HG03175 (cell line): ENCODE measurements around the gene HOXB3.

Experiments used
- ATAC-seq: cut with Tn5 transposase; IDR thresholded peaks from one replicate; pipeline ENCODE4 v1.9.1; 2021; ENCODE audit warnings: mild to moderate bottlenecking, moderate library complexity; ENCODE audit not compliant: unreplicated experiment

Gene HOXB3

GRCh38 chr17:48626245-48627117 lies 36.4 kb upstream of the HOXB3 start, which contains the start of gene HOXB9:
TSS of gene HOXB9 (minus strand) at chr17:48626358. CDS start at chr17:48626269, 89 bp downstream.
- no peak for ATAC-seq

GRCh38 chr17:48625495-48626244 lies 35.6 kb upstream of the HOXB3 start:
- no peak for ATAC-seq

- no peak for ATAC-seq
Observed at GRCh38 chr17:48624544-48625494, 34.8 kb upstream of the HOXB3 start.

GRCh38 chr17:48624118-48624517 lies 34.1 kb upstream of the HOXB3 start:
- ATAC-seq = no peak

GRCh38 chr17:48623583-48623982 lies 33.5 kb upstream of the HOXB3 start:
- no peak for ATAC-seq

- no peak for ATAC-seq
Observed at GRCh38 chr17:48622857-48623256, 32.8 kb upstream of the HOXB3 start.

GRCh38 chr17:48621410-48622392 lies 31.7 kb upstream of the HOXB3 start:
- ATAC-seq = no peak

- no peak for ATAC-seq
Observed at GRCh38 chr17:48620461-48621139, 30.6 kb upstream of the HOXB3 start.

- no peak for ATAC-seq
Observed at GRCh38 chr17:48619826-48620449, 29.9 kb upstream of the HOXB3 start.

- no peak for ATAC-seq
Observed at GRCh38 chr17:48618256-48618896, 28.3 kb upstream of the HOXB3 start.

- ATAC-seq = no peak
Observed at GRCh38 chr17:48617471-48618255, 27.6 kb upstream of the HOXB3 start.

GRCh38 chr17:48616717-48617470 lies 26.9 kb upstream of the HOXB3 start:
- ATAC-seq = no peak

GRCh38 chr17:48615963-48616716 lies 26.1 kb upstream of the HOXB3 start:
- no peak for ATAC-seq

- ATAC-seq = no peak
Observed at GRCh38 chr17:48615047-48615962, 25.3 kb upstream of the HOXB3 start, which contains the start of gene HOXB8. TSS of gene HOXB8 (minus strand) at chr17:48615292. CDS start at chr17:48614704, 588 bp downstream.
